Stimulated activated CD8-positive, alpha-beta memory T cell treated with anti-CD3 and anti-CD28 coated beads, Interleukin-15, amount 100 ng/mL, for 24 hours (primary cell): ENCODE data around the gene COL20A1.
A peak's percentile ranks its signal among the peaks of the same experiment; 100 is the strongest.

Experiments
- DNase-seq: peaks from one replicate; pipeline ENCODE4 v3.0.0-alpha.2; 2020; ENCODE audit warnings: low read depth

The COL20A1 gene

DNA sequence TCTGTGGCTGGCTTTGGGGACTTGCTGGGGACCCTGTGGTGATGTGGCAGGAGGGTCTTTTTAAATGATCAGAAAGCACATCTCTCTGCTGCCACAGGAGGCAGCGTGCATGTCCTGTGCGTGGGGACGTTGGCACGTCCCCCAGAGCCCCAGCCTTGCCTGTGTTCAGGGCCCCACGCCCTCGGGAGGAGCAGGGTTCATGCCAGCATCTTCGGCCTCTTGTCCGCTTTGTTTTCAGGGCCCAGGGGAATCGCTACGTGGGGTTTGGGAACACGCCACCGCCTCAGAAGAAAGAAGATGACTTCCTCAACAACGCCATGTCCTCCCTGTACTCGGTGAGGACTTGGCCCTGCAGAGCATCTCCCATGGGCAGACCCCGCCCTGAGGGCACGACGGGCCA, 14.3 kb upstream of the COL20A1 start:
- DNase-seq = no peak

DNA sequence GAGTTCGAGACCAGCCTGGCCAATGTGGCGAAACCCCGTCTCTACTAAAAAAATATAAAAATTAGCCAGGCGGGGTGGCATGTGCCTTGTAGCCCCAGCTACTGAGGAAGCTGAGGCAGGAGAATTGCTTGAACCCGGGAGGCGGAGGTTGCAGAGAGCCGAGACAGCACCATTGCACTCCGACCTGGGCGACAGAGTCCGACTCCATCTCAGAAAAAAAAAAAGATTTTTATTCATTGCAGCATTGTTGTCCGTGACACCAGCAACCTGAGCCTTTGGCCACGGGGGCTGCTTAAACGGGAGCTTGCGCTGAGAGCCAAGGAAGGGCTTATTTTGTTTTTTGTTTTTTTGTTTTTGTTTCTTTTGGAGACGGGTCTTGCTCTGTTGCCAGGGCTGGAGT, 13.1 kb upstream of the COL20A1 start:
- no peak for DNase-seq

DNA sequence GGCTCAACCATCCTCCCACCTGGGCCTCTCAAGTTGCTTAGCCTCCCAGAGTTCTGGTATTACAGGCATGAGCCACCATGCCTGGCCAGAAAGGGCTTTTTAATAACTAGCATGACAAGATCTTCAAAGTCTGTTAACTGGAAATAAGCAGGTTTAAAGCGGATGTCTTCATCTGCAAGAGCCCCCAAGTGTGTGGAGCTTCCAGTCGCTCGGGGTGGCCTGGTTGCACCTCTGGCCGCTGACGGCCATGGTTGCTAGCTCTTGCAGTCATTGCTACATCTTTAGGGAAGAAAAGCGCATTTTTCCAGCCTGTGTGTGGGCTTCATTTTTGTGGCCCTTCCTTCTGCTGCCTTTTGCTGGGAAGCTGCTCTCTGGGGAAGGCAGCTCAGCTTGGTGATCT, 12.6 kb upstream of the COL20A1 start:
- DNase-seq = no peak

DNA sequence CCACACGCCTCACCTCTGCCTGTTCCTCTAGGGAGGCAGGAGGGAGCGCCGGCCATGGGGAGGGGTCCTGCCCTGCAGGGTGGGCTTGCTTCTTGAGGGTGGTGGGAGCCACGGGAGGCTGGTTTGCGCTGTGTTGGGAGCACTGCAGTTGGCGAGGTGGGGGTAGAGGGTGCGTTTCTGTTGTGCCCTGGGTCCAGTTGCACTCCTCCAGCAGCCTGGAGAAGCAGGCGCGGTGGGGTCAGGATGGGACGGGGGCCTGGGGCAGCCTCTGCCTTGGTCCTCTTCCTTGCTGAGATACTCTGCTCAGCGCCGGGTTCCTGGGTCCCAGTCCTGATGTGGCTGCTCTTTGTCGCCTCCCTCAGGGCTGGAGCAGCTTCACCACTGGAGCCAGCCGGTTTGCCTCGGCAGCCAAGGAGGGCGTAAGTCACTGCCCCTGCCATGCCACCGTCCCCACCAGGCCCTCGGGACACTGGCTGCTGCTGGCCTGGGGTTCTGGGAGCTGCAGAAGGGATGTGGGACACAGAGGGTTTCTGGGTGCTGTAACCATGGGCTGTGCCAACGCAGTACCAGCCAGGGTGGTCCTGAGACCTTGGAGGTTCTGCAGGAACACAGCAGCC, 11.9 kb upstream of the COL20A1 start:
- DNase-seq = no peak

DNA sequence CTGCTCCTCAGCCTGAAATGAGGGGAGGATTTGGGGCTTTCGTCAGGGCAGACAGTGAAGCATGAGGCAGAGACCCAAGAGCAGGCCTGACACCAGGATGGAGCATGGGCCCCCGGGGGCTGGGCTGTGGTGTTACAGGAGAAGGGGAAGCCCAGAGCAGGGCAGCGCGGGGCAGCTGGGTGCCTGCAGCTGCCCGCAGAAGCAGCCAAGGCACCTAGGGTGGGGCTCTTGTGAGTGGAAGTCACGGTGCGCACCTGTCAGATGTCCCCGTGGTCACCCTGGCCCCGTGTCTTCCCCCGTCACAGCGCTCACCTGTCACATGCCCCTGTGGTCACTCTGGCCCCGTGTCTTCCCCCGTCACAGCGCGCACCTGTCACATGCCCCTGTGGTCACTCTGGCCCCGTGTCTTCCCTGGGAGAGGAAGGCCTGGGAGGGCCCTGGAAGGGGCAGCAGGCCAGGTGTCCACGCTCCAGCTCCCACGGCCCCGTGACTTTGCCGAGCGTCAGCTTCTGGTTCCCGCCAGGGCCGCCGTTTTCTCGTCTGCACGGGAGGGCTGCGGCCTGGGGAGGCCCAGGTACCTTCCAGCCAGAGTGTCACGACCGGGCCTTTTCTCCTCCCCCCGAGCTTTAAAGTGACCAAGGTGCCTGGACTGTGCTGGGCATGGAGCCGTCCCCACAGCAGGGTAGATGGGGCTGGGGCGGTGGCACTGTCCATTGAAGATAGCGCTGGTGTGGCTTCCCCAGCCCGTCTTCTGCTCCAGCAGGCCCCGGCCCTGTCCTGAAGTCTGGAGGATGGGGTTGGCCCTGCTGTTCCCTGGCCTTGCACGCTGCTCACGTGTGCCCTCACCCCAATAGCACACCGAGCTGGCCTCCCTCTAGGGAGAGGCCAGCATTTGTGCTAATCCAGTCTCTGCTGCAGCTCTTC, 11.0 kb upstream of the COL20A1 start:
- DNase-seq = no peak

DNA sequence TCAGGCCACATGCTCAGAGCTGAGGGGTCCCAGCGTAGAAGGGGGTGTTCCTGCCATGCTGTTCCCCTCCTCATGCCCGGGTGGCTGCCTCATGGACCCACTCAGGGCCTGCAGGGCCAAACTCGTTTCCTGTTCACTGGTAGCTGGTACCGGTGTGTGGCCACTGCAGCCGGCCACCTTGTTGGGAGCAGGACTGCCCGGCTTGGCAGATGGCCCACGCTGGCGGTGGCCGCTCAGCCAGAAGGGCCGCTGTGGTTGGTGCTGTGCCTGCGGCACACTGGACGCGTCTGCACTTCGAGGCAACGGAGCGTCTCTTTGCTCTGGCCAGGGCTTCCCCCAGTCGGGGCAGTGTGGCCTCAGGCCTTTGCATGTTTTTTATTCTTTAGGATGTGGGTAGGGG, 10.0 kb upstream of the COL20A1 start:
- no peak for DNase-seq

DNA sequence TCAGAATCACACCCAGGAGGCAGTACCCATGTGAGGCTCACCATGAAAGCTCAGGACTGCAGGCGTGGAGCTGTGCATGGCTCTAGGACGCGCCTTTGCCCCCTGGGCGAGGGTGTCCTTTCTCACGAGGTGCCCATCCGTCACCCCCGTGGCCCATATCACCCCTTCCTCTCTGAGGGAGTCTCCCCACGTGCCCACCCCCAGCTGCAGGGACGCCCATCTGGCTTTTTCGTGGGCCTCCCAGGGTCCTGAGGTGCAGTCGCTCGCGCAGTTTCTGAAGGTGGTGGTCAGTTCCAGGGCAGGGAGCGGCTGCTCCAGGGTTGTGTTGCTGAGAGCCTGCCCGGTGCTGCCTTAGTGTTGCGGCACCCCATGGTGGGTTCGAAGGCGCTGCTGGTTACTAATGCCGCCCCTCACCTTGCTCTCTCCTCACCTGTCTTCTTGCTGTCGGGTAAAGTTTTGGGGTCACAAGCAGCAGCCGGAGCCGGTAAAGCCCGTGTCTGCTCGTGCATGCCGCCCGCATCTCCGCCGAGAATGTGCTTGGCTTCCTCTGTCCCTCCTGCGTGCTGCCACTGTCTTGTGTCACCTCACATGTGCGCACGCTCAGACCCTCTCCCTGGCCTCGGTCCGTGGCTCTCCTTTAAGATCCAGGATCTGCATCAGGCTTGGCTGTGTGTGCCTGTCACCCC, 9.4 kb upstream of the COL20A1 start:
- no peak for DNase-seq

DNA sequence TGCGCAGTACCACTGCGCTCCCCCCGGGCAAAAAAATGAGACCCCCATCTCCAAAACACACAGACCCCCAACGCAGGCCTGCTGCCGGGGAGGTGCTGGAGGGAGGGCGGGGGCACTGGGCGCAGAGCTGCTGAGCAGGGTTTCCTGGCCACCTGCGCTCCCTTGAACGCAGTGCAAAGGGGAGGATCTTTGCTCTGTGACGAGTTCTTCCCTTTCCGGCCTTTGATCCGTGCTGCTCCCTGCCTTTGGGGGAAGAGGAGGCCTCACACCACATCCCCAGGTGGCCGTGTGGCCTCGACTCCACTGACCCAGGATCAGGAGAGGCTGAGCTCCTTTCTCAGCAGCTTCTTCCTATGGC, 8.9 kb upstream of the COL20A1 start:
- DNase-seq = no peak

DNA sequence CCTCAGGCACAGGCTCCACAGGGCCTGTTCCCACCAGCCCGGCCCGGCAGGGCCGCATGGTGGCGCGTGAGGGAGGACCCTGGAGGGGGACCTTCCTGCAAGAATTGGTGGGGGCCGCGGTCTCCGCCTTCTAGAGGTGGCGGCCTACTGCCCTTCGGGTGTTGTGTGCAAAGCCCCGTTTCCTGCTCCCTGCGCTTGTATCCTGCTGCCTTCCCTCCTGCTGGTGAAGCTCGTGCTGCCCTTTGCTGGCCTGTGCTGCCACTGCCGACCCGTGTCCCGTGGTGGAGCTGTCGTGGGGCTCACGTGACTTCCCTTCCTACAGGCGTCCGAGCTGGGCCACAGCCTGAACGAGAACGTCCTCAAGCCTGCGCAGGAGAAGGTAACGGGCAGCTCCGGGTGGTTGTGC, 8.4 kb upstream of the COL20A1 start:
- no peak for DNase-seq

DNA sequence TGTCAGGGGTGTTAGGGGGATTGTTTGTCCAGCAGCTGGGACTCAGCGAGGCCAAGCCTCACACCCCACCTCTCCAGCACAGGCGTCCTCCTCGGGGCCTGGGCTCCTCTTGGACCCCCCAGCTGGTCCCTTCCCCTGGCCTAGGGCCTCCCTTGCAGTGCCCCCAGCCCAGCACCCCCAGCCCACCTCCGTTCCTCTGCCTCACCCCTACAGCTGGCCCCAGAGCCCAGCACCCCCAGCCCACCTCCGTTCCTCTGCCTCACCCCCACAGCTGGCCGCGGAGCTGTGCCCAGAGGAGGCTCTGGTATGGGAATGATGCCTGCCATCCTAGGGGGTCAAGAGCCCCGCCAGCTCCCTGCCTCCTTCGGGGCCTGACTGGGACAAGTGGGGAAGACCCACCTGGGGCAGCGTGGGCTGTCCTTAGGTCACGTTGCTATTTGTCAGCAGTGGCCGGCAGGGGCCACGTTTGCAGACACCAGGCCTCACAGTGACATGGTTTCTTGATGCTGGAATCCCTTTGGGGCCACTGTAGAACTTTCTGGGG, 7.9 kb upstream of the COL20A1 start:
- no peak for DNase-seq

DNA sequence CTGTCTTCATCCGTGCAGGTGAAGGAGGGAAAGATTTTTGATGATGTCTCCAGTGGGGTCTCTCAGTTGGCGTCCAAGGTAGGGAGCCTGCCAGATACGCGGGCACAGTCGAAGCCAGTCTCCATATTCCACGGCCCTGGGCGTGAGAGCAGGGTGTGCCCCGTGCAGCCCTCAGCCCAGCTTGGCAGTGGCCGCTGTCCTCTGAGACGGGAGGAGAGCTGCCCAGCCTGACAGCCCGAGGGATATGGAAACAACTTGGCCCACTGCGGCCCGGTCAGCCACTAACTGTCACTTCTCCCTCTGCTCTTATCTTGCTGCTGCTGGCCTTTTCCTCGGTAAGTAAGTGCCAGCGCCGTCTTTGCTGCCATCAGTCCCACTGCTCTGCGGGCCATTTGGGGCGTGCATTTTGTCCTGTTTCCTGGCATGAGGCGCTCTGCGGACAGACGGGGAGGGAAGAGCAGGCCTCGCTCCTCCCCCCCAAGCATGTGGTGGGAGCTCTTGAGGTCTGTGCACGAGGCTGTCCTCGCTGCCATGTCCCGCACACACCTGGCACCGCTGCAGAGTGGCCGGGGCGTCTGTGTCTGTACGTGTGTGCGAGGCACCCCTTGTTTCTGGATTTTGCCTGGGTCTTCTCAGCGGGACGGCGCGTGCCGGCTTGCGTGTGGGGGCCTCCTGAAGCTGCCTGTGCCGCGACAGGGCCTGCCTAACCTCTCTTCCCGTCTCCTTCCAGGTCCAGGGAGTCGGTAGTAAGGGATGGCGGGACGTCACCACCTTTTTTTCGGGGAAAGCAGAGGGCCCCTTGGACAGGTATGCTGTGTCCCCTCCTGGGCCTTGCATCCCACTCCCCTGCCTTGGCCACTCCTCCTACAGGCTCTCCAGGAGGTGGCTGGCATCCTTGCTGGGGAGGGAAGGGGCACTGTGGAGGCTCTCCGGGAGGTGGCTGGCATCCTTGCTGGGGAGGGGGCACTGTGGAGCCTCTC, 7.1 kb upstream of the COL20A1 start:
- DNase-seq = no peak

DNA sequence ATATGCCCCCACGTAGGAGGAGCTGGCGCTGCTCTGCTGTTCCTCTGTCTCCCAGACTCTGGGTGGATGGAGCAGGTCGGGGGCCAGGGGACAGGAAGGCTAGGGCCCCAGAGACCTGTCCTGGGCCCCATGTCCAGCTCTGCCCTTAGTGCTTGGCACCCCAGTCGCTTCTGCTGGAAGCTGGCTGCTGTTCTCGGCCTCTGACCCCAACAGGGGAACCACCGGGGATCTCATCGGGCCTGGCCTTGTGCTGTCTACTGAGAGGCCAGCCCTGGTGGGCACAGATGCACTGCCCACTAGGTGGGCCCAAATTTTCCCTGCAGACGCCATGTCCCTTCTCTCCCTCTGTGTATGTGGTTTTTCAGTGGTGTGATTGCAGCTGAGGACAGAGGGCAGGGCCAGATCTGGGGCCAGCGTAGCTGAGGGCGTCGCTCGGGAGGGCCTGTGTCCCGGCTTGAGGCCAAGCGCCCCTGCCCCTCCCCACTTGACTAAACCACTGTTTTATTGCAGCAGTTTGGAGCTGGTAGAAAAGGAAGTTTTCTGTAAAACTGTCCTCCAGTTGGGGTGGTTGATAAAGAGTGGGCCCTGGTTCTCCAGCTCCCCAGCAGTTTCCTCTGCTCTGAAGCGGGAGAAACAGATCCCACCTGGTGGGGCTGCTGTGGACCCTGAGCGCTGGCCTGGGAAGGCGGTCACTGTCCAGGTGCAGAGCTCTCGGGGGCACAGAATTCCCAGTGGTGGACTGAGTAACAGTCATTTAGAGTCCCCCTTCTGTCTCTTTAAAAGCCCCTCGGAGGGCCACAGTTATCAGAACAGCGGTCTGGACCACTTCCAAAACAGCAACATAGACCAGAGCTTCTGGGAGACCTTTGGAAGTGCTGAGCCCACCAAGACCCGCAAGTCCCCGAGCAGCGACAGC, 5.9 kb upstream of the COL20A1 start:
- no peak for DNase-seq

DNA sequence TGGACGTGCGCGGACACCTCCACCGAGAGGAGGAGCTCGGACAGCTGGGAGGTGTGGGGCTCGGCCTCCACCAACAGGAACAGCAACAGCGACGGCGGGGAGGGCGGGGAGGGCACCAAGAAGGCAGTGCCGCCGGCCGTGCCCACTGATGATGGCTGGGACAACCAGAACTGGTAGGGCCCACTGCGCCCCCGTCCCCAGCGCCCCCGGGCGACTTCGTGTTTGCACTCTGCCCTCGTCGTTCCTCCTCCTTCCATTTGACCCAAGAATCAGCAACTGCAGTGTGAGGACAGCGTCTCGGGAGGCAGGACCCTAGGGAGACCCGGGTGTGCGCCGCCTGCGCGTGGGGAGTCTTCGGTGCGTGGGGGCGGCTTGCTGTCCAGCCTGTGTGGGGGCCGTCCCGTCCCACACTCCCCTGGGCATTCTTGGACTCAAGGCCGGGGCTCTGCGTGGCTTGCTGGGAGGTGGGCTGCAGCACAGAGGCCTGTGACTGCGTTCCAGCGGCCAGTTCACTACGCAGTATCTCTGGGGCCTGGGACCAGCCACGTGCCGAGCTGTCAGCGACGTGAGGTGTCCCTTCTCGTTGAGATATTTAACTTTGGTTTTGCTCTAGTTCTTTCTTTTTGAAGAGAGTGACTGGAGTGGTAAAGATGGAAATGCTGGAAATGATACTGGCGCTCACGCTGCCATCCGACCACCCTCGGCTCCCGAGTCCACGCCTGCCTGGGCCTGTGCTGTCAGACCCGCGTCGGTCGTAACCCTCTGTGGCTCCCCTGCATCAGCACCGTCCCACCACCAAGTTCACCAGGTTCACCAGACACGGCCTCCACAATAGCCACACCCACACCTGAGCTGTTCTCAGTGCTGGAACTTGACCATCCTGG, 5.0 kb upstream of the COL20A1 start:
- DNase-seq = no peak

DNA sequence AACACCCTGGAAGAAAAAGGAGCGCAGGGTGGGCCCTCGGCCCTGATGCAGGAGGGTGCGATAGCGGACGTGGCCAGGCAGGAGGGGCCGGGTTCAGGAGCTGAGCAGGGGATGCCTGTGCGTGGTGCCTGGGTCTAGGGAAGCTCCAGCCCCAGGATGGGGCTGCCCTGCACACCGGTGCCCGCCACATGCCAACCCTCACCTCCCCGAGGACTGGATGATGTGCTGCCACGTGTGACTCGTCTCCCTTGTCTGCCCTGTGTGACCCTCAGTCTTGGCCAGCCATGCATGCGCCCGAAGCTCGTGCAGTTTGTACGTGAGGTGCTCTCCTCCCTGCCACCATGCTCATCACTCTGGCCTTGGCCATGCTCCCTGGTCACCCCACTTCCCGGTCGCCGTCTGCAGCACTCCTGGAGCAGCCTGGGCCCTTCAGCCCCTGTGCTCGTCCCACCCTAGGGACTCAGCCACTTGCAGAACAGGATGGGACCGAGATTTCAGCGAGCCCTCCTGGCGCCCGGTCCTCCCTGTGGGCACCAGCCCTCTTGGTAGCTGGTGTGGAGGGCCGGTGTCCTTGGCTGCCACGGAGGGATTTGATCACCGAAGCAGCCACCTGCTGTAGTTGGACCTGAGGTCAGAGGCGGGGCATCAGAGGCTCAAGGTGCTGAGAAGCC, 4.3 kb upstream of the COL20A1 start:
- DNase-seq = no peak

DNA sequence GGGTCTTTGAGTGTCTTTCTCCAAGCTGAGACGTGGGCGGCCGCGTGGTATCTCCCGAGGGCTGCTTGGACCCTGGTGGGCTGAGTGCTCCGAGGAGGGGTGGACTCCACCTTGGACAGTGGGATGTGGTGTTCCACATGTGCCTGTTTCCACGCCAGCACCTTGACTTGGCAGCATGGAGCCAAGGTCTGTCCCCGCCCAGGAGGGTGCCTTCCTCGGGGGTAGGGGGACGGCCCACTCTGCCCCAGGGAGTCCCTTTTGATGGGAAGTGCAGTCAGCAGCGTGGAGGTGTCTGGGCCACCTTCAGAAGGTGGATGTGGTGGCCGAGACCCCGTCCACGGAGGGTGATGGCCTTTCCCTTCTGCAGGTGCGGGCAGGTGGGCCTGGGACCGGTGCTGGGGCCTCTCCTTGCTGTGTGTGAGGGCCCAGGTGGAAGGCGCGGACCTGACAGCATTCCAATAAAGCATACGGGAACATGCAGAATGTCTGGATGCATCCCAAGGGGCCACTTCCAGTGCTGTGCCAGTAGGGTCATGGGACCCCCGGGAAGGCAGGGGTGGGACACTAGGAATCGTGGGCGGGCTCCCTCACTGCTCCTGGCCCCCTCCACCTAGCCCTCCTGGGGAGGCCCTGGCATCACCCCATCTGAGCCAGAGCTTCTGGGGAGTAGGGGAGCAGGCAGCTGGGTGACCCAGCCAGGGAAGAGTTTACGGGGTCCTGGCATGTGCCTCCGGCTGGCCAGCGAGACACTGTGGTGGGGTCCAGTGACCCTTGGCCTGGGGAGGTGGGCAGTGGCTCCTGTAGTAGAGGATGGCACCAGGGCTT, 3.5 kb upstream of the COL20A1 start:
- DNase-seq = no peak

DNA sequence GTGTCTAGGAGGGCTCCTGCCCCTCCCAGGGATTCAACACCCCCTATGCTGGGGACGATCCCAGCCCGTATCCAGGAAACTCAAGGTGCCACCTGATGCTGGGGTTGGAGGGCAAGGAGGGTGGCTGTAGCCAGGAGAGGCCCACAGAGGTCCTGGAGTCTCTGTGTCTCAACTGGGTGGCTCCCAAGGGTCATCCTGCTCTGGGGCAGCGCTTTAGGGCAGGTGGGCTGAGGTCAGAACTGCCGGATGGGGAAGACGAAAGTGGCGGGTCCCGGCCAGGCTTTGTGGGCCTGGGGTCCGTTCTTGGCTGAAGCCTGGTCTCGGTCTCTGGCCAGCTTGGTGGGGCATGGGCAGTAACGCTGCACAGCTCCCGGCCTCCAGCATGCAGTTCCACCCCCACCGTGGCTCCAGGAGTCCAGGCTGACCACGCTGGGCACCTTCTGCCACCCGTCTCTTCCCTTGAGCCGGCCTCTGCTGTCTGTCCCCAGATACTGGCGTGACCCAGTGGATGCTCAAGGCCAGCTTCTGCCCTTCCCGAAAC, 2.8 kb upstream of the COL20A1 start:
- DNase-seq = no peak

DNA sequence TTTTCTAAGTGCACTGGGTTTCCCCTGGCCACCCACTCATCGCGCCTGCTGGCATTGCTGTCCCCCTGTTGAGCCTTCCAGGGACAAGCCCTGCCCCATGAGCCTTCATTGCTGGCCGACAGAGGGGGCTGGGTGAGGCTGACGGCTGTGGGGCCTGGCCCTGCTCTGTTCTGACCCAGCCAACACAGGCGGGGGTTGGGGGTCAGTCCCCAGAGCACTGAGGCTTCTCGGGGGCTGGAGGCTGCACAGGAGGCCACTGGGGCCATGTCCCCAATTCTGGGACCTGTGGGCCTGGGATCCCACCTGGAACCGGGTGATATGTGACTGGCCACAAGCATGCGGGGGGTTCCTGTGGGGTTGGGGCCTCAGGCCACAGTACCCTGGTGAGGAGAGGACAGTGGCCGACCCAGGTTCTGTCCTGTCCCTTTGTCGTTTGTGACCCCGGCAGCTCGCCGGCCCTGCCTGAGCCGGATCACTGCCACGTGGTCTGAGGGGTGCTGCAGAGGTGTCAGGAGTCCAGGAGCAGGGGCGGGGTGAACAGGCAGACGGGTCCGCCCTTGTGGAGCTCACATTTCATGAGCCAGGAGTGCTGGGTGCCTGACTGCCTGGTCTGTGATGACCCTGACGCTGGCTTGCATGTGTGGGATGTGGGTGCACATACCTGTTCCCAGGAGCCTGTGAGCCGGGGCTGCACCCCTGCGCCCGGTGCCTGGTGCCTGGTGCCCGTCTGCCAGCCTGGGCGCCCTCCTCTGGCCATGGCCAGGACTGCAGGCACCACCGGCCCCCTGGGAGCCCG, 2.1 kb upstream of the COL20A1 start:
- DNase-seq = peak; percentile 69
